HS-27A (cell line): ENCODE data around the gene GUCA1A.
"Not testable (repeated sequence)": the region's sequence is repeated elsewhere in the genome, so short reads cannot be mapped to it uniquely, and the experiment has no call there.

ENCODE experiments used
- DNase-seq: peaks from one replicate; pipeline ENCODE4 v3.0.0-alpha.2; 2012; ENCODE audit warnings: low read depth, missing footprints

GUCA1A gene

DNA sequence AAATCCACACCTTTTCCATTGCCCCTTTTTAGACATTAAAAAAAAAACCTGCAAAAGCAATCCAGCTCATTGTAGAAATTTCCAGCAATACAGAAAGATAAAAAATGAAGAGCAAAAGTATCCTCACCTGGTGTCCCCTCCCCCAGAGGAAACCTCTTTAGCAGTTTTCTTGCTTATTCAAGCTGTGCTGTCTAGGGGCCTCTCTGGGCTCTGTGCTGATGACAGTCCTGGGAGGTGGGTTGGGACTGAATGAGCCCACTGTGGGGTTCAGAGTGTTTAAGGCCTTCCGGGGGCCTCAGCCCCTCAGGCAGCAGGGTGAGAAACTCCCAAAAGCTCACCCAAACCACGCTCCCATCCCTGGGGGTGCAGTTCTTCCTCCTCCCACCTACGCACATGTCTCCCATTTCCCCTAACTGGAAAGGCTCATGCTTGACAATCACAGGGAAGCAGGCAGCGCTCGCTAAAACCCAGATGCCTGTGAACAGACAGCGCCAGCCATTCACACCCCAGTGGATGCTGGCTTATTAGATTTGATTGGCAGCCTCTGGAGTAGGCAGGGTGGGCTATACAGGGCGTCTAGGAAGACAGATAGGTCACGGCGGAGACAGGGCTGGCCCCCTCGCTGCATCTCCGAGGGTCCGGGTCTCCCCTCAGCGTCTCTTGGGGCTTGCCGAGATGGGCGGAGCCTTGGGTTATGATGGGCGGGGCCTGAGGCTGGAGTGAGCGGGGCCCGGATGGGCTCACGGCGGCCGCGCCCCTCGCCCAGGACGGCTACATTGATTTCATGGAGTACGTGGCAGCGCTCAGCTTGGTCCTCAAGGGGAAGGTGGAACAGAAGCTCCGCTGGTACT, 4.6 kb downstream of the GUCA1A start:
- DNase-seq, result no peak

DNA sequence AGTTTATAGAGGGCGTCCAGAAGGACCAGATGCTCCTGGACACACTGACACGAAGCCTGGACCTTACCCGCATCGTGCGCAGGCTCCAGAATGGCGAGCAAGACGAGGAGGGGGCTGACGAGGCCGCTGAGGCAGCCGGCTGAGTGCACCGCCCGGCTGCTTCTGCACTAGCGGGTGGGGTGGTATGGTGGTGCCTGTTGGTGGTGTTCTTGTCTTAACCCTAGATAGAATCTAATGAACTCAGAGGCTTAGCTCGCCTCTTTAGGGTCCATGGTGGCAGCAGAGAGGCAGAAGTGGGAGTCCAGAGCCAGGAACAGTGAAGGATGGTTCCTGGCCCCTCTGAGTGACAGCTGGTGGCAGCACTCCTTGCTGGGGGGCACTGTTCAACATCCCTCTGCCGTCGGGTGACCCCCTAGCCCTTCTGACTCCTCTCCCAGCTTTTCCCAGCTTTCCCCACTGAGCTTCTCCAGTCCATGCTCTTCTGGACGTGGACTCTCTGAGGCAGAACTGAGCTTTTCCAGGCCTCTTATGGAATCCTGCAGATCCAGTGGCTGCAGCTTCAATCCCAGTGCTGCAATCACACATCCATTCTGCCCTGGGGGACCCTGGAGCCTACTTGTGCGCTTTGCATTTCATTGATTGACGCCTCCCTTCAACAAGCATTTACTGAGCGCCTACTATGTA, 6.2 kb downstream of the GUCA1A start:
- no peak for DNase-seq

DNA sequence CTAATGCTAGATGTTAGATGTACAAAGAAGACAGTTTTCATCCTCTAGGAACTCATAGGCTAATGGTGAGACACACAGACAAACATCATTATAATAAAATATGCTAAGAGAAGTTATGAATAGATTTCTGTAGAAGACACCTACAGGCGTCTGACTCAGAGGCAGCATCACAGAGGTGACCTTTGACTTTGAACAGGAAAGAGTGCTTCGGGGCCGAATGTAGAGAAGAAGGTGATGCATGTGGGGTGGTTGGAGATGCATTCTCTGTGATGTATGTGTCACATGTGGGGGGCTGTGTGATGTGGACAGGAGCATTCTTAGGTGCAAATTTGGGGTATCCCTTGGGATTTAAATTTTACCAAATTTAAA, 6.8 kb downstream of the GUCA1A start:
- no peak for DNase-seq

- DNase-seq, result no peak
These were observed 8.9 kb downstream of the GUCA1A start for GRCh38 chr6:42182101-42182500.

- no peak for DNase-seq
These were observed 11.3 kb downstream of the GUCA1A start for GRCh38 chr6:42184475-42184874.

GRCh38 chr6:42185597-42185996, 12.4 kb downstream of the GUCA1A start:
- no peak for DNase-seq

GRCh38 chr6:42188406-42188805, 15.2 kb downstream of the GUCA1A start:
- DNase-seq, result no peak

DNA sequence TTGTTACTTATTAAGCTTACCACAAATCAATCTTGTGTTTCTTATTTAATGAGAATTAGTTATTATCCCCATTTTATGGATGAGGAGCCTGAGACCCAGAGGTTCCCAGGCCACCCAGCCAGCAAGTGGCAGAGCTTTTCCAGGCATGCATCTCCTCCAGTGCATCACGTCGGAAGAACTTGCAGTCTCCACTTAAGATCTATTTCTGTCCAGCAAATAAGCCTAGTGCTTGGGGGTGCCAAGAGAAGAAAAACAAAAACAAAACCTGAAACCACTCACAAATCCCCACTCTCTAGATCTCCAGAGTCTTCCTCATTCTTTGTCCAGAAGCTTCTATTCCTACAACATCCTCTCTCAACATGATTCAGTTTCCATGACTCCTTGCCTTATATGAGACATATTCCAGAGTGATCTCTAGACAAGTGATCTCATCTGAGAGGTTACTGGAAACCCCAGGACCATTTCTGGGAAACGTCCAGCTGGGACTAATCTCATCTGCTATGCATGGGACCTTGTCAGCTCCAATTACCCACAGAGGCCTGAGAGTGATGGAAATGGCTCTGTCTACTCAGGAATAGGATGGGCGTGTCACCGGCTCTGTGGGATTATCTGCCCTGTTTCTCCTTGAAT, 17.5 kb downstream of the GUCA1A start:
- peak; percentile 52 for DNase-seq

DNA sequence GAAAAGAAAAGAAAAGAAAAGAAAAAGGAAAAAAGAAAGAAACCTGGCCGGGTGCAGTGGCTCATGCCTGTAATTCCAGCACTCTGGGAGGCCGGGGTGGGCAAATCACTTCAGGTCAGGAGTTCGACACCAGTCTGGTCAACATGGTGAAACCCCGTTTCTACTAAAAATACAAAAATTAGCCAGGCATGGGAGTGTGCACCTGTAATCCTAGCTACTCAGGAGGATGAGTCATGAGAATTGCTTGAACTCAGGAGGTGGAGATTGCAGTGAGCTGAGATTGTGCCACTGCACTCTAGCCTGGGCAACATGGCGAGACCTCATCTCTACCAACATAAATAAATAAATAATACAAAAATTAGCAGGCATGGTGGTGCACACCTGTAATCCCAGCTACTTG, 19.2 kb downstream of the GUCA1A start:
- not testable (repeated sequence) for DNase-seq

GRCh38 chr6:42193491-42193894, 20.3 kb downstream of the GUCA1A start:
- DNase-seq, result peak; percentile 85

- DNase-seq, result no peak
These were observed 20.9 kb downstream of the GUCA1A start for GRCh38 chr6:42194056-42194455.

DNA sequence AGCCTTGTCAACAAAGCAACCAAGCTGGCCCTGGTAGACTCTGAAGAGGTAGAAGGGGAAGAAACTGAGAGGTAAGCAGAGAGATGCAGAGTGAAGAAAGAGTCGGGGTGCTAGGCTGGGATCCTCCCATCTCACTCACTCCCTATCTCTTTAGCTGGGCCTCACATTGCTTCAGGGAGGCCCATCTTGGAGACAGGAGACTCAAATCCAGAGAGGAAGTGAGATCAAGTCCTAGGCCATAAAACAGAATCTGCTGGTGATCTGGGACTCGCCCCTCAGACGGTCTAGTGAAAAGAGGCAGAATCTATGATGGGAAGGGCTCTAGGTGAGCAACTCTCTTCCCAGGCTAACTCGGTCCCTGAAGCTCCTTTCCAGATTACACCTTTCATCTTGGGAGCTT, 22.3 kb downstream of the GUCA1A start:
- no peak for DNase-seq

- DNase-seq, result no peak
These were observed 24.6 kb downstream of the GUCA1A start for GRCh38 chr6:42197555-42198362.

- DNase-seq, result no peak
These were observed 26.2 kb downstream of the GUCA1A start for GRCh38 chr6:42199106-42199981.

GRCh38 chr6:42200035-42200434, 26.9 kb downstream of the GUCA1A start:
- DNase-seq, result peak; percentile 87

- no peak for DNase-seq
These were observed 28.2 kb downstream of the GUCA1A start for GRCh38 chr6:42201382-42201781.

GRCh38 chr6:42202131-42202915, 29.2 kb downstream of the GUCA1A start:
- DNase-seq, result not testable (repeated sequence)

DNA sequence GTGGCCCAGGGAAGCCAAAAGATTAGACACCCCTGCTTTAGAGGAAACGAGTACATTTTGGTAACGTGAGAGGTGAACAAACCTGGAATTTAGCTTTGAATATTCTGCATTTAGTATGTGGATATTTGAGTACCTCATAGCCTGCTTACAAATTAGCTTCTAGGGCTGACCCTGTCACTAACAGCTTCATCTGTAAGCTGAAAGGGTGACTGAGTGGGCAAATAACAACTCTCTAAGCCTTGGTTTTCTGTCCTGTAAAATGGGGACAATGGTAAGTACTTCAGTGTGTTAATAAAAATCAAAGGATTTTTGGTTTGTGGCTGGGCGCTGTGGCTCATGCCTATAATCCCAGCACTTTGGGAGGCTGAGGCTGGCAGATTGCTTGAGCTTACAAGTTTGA, 30.0 kb downstream of the GUCA1A start:
- no peak for DNase-seq

DNA sequence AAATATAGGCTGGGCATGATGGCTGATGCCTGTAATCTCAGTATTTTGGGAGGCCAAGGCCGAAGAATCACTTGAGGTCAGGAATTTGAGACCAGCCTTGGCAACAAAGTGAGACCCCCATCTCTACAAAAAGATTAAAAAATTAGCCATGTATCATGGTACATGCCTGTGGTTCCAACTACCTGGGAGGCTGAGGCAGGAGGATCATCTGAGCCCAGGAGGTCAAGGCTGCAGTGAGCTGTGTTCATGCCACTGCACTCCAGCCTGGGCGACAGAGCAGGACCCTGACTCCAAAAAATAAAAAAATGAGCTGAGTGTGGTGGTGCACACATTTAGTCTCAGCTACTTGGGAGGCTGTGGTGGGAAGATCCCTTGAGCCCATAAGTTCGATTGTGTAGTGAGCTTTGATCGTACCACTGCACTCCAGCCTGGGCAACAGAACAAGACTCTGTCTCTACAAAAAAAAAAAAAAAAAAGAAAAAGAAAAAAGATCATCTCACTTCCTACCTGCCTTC, 31.7 kb downstream of the GUCA1A start:
- DNase-seq, result no peak

DNA sequence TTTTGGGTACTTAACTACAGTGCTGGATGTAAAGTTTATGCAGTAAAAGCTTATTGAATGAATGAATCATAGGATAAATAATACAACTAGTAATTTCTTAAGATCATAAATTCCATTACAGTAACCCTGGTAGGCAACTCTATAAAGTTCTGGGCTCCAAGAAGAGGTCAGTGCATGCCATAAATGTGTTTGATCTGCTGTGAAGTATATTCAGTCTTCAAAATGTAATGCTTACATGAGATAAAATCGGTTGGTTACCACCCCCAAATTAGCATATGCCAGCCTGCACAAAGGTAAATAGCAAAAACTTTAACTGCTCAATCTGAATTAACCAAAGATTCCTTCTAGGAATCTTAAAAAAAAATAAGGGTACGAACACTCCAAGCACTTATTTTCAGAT, 34.4 kb downstream of the GUCA1A start:
- not testable (repeated sequence) for DNase-seq
